Measurements from ENCODE around the gene C9orf152. TPM values are rescaled to one million over a fixed set of nuclear protein-coding genes. Genes with fewer than 3 reads are reported as not detected.

C9orf152 gene
- total and polyA plus RNA-seq, 12 donors = not detected

GRCh38 chr9:110214586-110215355, 6.8 kb upstream of the C9orf152 start:
- Histone ChIP-seq H3K4me1 (peaks cover 0 to 12% (median 0%) of the 10 kb centered on the region in 9 donors), H3K36me3 (no peaks in the 10 kb centered on the region), H3K27me3 (no peaks in the 10 kb centered on the region), H3K9me3 (peaks cover 0 to 7% (median 0%) of the 10 kb centered on the region in 11 donors), H3K27ac (no peak overlapping the region), H3K4me3 (no peak overlapping the region)
- intact Hi-C loops (cut with DNase I) = loop anchor here in 9 of 10 donors (5.0 to 10.0 kb wide), 6 partner anchors 32 to 642 kb away; no protein-coding TSS in a partner anchor
- no peak for TF ChIP-seq CTCF (IDR thresholded peaks at IDR 0.05)
- ATAC-seq = no peak
- DNase-seq = no peak
- WGBS, 2 donors = 86 to 96% methylated on average over 2 of the region's 2 CpGs

- Histone ChIP-seq H3K36me3 (no peaks in the 10 kb centered on the region), H3K4me3 (no peak overlapping the region), H3K9me3 (peaks cover 0 to 7% (median 0%) of the 10 kb centered on the region in 11 donors), H3K4me1 (peaks cover 0 to 12% (median 0%) of the 10 kb centered on the region in 9 donors), H3K27me3 (no peaks in the 10 kb centered on the region), H3K27ac (no peak overlapping the region)
- 88 to 92% methylated on average over 6 of the region's 6 CpGs for WGBS, 2 donors
- DNase-seq (no peak), ATAC-seq (no peak)
- no peak for TF ChIP-seq CTCF (IDR thresholded peaks at IDR 0.05)
- intact Hi-C loops (cut with DNase I) = loop anchor here in 6 of 10 donors (10.0 kb wide), 3 partner anchors 59 to 639 kb away; no protein-coding TSS in a partner anchor
These were observed 6.1 kb upstream of the C9orf152 start for GRCh38 chr9:110214090-110214489.

- no peak for ATAC-seq
- WGBS, 2 donors = 86 to 89% methylated on average over 10 of the region's 10 CpGs
- intact Hi-C loops (cut with DNase I) = loop anchor here in 6 of 10 donors (10.0 kb wide), 3 partner anchors 59 to 639 kb away; no protein-coding TSS in a partner anchor
These were observed 5.6 kb upstream of the C9orf152 start for GRCh38 chr9:110213413-110214044.

More at GRCh38 chr9:110213413-110214044, 5.6 kb upstream of the C9orf152 start:
- TF ChIP-seq CTCF (IDR thresholded peaks at IDR 0.05) = no peak
- Histone ChIP-seq H3K4me3 (no peak overlapping the region), H3K9me3 (peaks cover 0 to 7% (median 0%) of the 10 kb centered on the region in 11 donors), H3K36me3 (no peaks in the 10 kb centered on the region), H3K27me3 (no peaks in the 10 kb centered on the region), H3K27ac (no peak overlapping the region), H3K4me1 (peaks cover 0 to 12% (median 0%) of the 10 kb centered on the region in 9 donors)
- no peak for DNase-seq
